ENCODE measurements around the gene ROPN1B. TPM values are rescaled to one million over a fixed set of nuclear protein-coding genes. Genes with fewer than 3 reads are reported as not detected.
"Not testable (repeated sequence)": the region's sequence is repeated elsewhere in the genome, so short reads cannot be mapped to it uniquely, and the experiment has no call there.

The ROPN1B gene
- total RNA-seq, 1 experiment from 2014 or later = not detected

- no peaks in the 10 kb centered on the region for H3K4me1 ChIP-seq (ENCODE audit: insufficient read depth, low read length, poor library complexity, severe bottlenecking)
- BruUV-seq (replicated peaks) = no TSS peak
- intact Hi-C loops (cut with micrococcal nuclease; ENCODE audit: unreplicated experiment) = no loop called here
- ChIA-PET POLR2A (ENCODE audit: low non-redundant PET) (no interaction called here), CTCF (no interaction called here)
- TF ChIP-seq CTCF (conservative IDR thresholded peaks at IDR 0.05; ENCODE audit: low read depth, low read length) = no peak
- no peak for TF ChIP-seq EZH2 (IDR thresholded peaks at IDR 0.05; ENCODE audit: borderline replicate concordance, low read depth, low read length, poor library complexity, severe bottlenecking)
- peaks cover 36% of the 10 kb centered on the region for H3K27me3 ChIP-seq (replicated peaks; ENCODE audit: insufficient read depth, low read depth, low read length, poor library complexity)
- H3K27ac ChIP-seq (ENCODE audit: low read depth, low read length, poor library complexity, severe bottlenecking) = no peak overlapping the region
- H3K36me3 ChIP-seq (ENCODE audit: insufficient read depth, low read length, poor library complexity, severe bottlenecking) = no peaks in the 10 kb centered on the region
- DNase-seq (ENCODE audit: low spot score) = no peak
- no peak overlapping the region for H3K4me3 ChIP-seq (ENCODE audit: low read depth, low read length, poor library complexity, severe bottlenecking)
- no peaks in the 10 kb centered on the region for H3K9me3 ChIP-seq (ENCODE audit: low read depth, low read length, poor library complexity, severe bottlenecking)
These were observed 8.9 kb upstream of the ROPN1B start for GRCh38 chr3:125960066-125960424.

GRCh38 chr3:125960456-125961288 lies 8.3 kb upstream of the ROPN1B start:
- ChIA-PET POLR2A (ENCODE audit: low non-redundant PET) (no interaction called here), CTCF (no interaction called here)
- Histone ChIP-seq H3K9me3 (ENCODE audit: low read depth, low read length, poor library complexity, severe bottlenecking) (no peaks in the 10 kb centered on the region), H3K4me1 (ENCODE audit: insufficient read depth, low read length, poor library complexity, severe bottlenecking) (no peaks in the 10 kb centered on the region), H3K27me3 (replicated peaks; ENCODE audit: insufficient read depth, low read depth, low read length, poor library complexity) (peaks cover 36% of the 10 kb centered on the region), H3K4me3 (ENCODE audit: low read depth, low read length, poor library complexity, severe bottlenecking) (no peak overlapping the region), H3K36me3 (ENCODE audit: insufficient read depth, low read length, poor library complexity, severe bottlenecking) (no peaks in the 10 kb centered on the region), H3K27ac (ENCODE audit: low read depth, low read length, poor library complexity, severe bottlenecking) (no peak overlapping the region)
- BruUV-seq (replicated peaks) = no TSS peak
- intact Hi-C loops (cut with micrococcal nuclease; ENCODE audit: unreplicated experiment) = no loop called here
- TF ChIP-seq EZH2 (IDR thresholded peaks at IDR 0.05; ENCODE audit: borderline replicate concordance, low read depth, low read length, poor library complexity, severe bottlenecking) (no peak), CTCF (conservative IDR thresholded peaks at IDR 0.05; ENCODE audit: low read depth, low read length) (no peak)
- no peak for DNase-seq (ENCODE audit: low spot score)

- Histone ChIP-seq H3K36me3 (ENCODE audit: insufficient read depth, low read length, poor library complexity, severe bottlenecking) (no peaks in the 10 kb centered on the region), H3K27me3 (replicated peaks; ENCODE audit: insufficient read depth, low read depth, low read length, poor library complexity) (peaks cover 36% of the 10 kb centered on the region), H3K4me3 (ENCODE audit: low read depth, low read length, poor library complexity, severe bottlenecking) (no peak overlapping the region), H3K4me1 (ENCODE audit: insufficient read depth, low read length, poor library complexity, severe bottlenecking) (no peaks in the 10 kb centered on the region), H3K27ac (ENCODE audit: low read depth, low read length, poor library complexity, severe bottlenecking) (no peak overlapping the region), H3K9me3 (ENCODE audit: low read depth, low read length, poor library complexity, severe bottlenecking) (no peaks in the 10 kb centered on the region)
- intact Hi-C loops (cut with micrococcal nuclease; ENCODE audit: unreplicated experiment) = no loop called here
- BruUV-seq (replicated peaks) = no TSS peak
- no peak for DNase-seq (ENCODE audit: low spot score)
- CTCF ChIA-PET = no interaction called here
- no peak for TF ChIP-seq CTCF (conservative IDR thresholded peaks at IDR 0.05; ENCODE audit: low read depth, low read length)
- no peak for TF ChIP-seq EZH2 (IDR thresholded peaks at IDR 0.05; ENCODE audit: borderline replicate concordance, low read depth, low read length, poor library complexity, severe bottlenecking)
- POLR2A ChIA-PET (ENCODE audit: low non-redundant PET) = no interaction called here
These were observed 7.7 kb upstream of the ROPN1B start for GRCh38 chr3:125961289-125961589.

- H3K4me3 ChIP-seq (ENCODE audit: low read depth, low read length, poor library complexity, severe bottlenecking); CTCF ChIA-PET; H3K27ac ChIP-seq (ENCODE audit: low read depth, low read length, poor library complexity, severe bottlenecking); intact Hi-C loops (cut with micrococcal nuclease; ENCODE audit: unreplicated experiment); H3K36me3 ChIP-seq (ENCODE audit: insufficient read depth, low read length, poor library complexity, severe bottlenecking); DNase-seq (ENCODE audit: low spot score); H3K9me3 ChIP-seq (ENCODE audit: low read depth, low read length, poor library complexity, severe bottlenecking); BruUV-seq (replicated peaks); POLR2A ChIA-PET (ENCODE audit: low non-redundant PET); H3K4me1 ChIP-seq (ENCODE audit: insufficient read depth, low read length, poor library complexity, severe bottlenecking): not testable (repeated sequence)
- peaks cover 48% of the 10 kb centered on the region for H3K27me3 ChIP-seq (replicated peaks; ENCODE audit: insufficient read depth, low read depth, low read length, poor library complexity)
These were observed 5.1 kb upstream of the ROPN1B start for GRCh38 chr3:125963834-125964233.
